ENCODE results near the gene FBN3.

The FBN3 gene

GRCh38 chr19:8148088-8148409, 1.3 kb downstream of the FBN3 start:
- no peak for DNase-seq

- no peak for DNase-seq
Observed at GRCh38 chr19:8147582-8147978, 1.8 kb downstream of the FBN3 start.

- DNase-seq: no peak
Observed at GRCh38 chr19:8146877-8147581, 2.4 kb downstream of the FBN3 start.

- no peak for DNase-seq
Observed at GRCh38 chr19:8144273-8144995, 5.0 kb downstream of the FBN3 start.

GRCh38 chr19:8143041-8143440, 6.4 kb downstream of the FBN3 start:
- DNase-seq: no peak

- DNase-seq: no peak
Observed at GRCh38 chr19:8142513-8142900, 6.9 kb downstream of the FBN3 start.

- no peak for DNase-seq
Observed at GRCh38 chr19:8141726-8142512, 7.5 kb downstream of the FBN3 start.

- no peak for DNase-seq
Observed at GRCh38 chr19:8138201-8138600, 11.2 kb downstream of the FBN3 start.

GRCh38 chr19:8137425-8137824, 12.0 kb downstream of the FBN3 start:
- no peak for DNase-seq

GRCh38 chr19:8135946-8136618, 13.3 kb downstream of the FBN3 start:
- no peak for DNase-seq

GRCh38 chr19:8132858-8133458, 16.4 kb downstream of the FBN3 start:
- DNase-seq: no peak

- no peak for DNase-seq
Observed at GRCh38 chr19:8131517-8131916, 17.9 kb downstream of the FBN3 start.

- DNase-seq: no peak
Observed at GRCh38 chr19:8129061-8129618, 20.3 kb downstream of the FBN3 start.

- DNase-seq: no peak
Observed at GRCh38 chr19:8128551-8128950, 20.8 kb downstream of the FBN3 start.

GRCh38 chr19:8127311-8127710, 22.1 kb downstream of the FBN3 start:
- no peak for DNase-seq

- DNase-seq: no peak
Observed at GRCh38 chr19:8126511-8126910, 22.9 kb downstream of the FBN3 start.

- no peak for DNase-seq
Observed at GRCh38 chr19:8126008-8126407, 23.4 kb downstream of the FBN3 start.

- DNase-seq: no peak
Observed at GRCh38 chr19:8123683-8124082, 25.7 kb downstream of the FBN3 start.

- DNase-seq: no peak
Observed at GRCh38 chr19:8120636-8121480, 28.5 kb downstream of the FBN3 start.

- DNase-seq: no peak
Observed at GRCh38 chr19:8117991-8118390, 31.4 kb downstream of the FBN3 start.

- DNase-seq: no peak
Observed at GRCh38 chr19:8116437-8117293, 32.7 kb downstream of the FBN3 start.
